K562 (cell line): ENCODE data around the gene HPCA. TPM values are rescaled to one million over a fixed set of nuclear protein-coding genes. Genes with fewer than 3 reads are reported as not detected.

Experiments used
- CEBPG ChIP-seq, 3 experiments: fragments of 200-800 bp in 1 of 3; sonication (Bioruptor generic) in 1 of 3; sonication (generic) in 1 of 3; formaldehyde crosslinking in 1 of 3; IDR thresholded peaks in 2 of 3; conservative IDR thresholded peaks in 1 of 3; 2 replicates each; pipeline versions ENCODE4 v1.6.1 to v1.8.0; 2016 to 2022; ENCODE audit warnings: missing compliant biosample characterization in 2 of 3, missing genetic modification characterization in 2 of 3, mild to moderate bottlenecking in 1 of 3, missing genetic modification reagents in 1 of 3
- HMGXB4 ChIP-seq: sonication (generic); formaldehyde crosslinking; IDR thresholded peaks from 2 replicates; pipeline ENCODE4 v1.8.1; 2023; ENCODE audit warnings: mild to moderate bottlenecking, missing genetic modification reagents
- MED1 ChIP-seq: sonication (generic); formaldehyde crosslinking; IDR thresholded peaks from 2 replicates; pipeline ENCODE4 v1.8.1; 2023; ENCODE audit warnings: missing genetic modification reagents, borderline replicate concordance
- MEF2A ChIP-seq: IDR thresholded peaks from 2 replicates; pipeline ENCODE4 v1.6.1; 2011; ENCODE audit warnings: low read depth, mild to moderate bottlenecking, low read length, moderate library complexity; ENCODE audit not compliant: control insufficient read depth
- MYNN ChIP-seq, 2 experiments: sonication (generic); formaldehyde crosslinking in 1 of 2; IDR thresholded peaks; 2 replicates each; pipeline versions ENCODE4 v1.5.0 to v1.6.1; 2016 to 2020; ENCODE audit warnings: antibody characterized with exemption in 1 of 2, missing genetic modification reagents in 1 of 2
- RHOXF2B ChIP-seq: fragments of 250-450 bp; sonication (Bioruptor Pico); conservative IDR thresholded peaks from 2 replicates; pipeline ENCODE4 v1.5.1; 2021
- SMARCE1 ChIP-seq: fragments of 450-650 bp; IDR thresholded peaks from 2 replicates; pipeline ENCODE4 v1.7.1; 2016; ENCODE audit warnings: mild to moderate bottlenecking
- SP2 ChIP-seq: IDR thresholded peaks from 2 replicates; pipeline ENCODE4 v1.6.1; 2011; ENCODE audit warnings: mild to moderate bottlenecking, low read depth, low read length, moderate library complexity; ENCODE audit not compliant: poor library complexity, severe bottlenecking; ENCODE audit errors: extremely low read depth
- SPI1 ChIP-seq: IDR thresholded peaks from 2 replicates; pipeline ENCODE4 v1.6.1; 2011; ENCODE audit warnings: low read depth, low read length, control low read depth, borderline replicate concordance
- TAF7 ChIP-seq: fragments of 450-650 bp; IDR thresholded peaks from 2 replicates; pipeline ENCODE4 v1.6.1; 2016; ENCODE audit warnings: missing genetic modification characterization, missing compliant biosample characterization
- U2AF1 ChIP-seq: fragments of 200-400 bp; formaldehyde crosslinking; optimal IDR thresholded peaks from 2 replicates; pipeline ENCODE3; 2017; ENCODE audit warnings: mild to moderate bottlenecking, low read depth, low read length, moderate library complexity
- ZNF347 ChIP-seq: fragments of 450-650 bp; formaldehyde crosslinking; IDR thresholded peaks from 2 replicates; pipeline ENCODE4 v1.4.0; 2020; ENCODE audit warnings: low read depth, mild to moderate bottlenecking, moderate library complexity
- ZNF445 ChIP-seq: fragments of 250-450 bp; sonication (Bioruptor Pico); IDR thresholded peaks from 2 replicates; pipeline ENCODE4 v1.4.0; 2020; ENCODE audit warnings: low read depth, mild to moderate bottlenecking, moderate library complexity
- ZSCAN32 ChIP-seq: fragments of 450-650 bp; formaldehyde crosslinking; IDR thresholded peaks from 2 replicates; pipeline ENCODE4 v1.4.0; 2020; ENCODE audit warnings: mild to moderate bottlenecking, moderate library complexity
- polyA plus RNA-seq, 8 experiments: library from polyadenylated mRNA; depleted of rRNA in 4 of 8; stranded (reverse) in 5 of 8; unstranded in 3 of 8; fragments of >200 nt; fragmentation: Nextera tagmentation in 2 of 8; fragmentation: Illumina TruSeq in 1 of 8; extraction: Ambion mirVana in 2 of 8; extraction: Trizol in 1 of 8; gene quantifications; 2 replicates each; pipeline versions ENCODE4 v1.2.1 to v1.2.3, GENCODE V29; 2011 to 2014; ENCODE audit warnings: inconsistent platforms in 1 of 8, missing spikeins in 1 of 8
- total RNA-seq, 7 experiments: library from RNA; depleted of rRNA in 6 of 7; stranded (reverse); fragments of >200 nt in 6 of 7; fragmentation: Illumina TruSeq in 2 of 7; extraction: Trizol in 2 of 7; gene quantifications; 2 replicates each; pipeline versions ENCODE4 v1.2.1 to v1.2.3, GENCODE V29; 2011 to 2021; ENCODE audit warnings: low replicate concordance in 1 of 7
- TF ChIP-seq, protein P1 (sequence below): fragments of 450-650 bp; IDR thresholded peaks from 2 replicates; pipeline ENCODE4 v1.6.1; 2017; ENCODE audit warnings: antibody characterized with exemption
- TF ChIP-seq, protein P2 (sequence below): fragments of 250-450 bp; sonication (Bioruptor Pico); IDR thresholded peaks from 2 replicates; pipeline ENCODE4 v1.5.1; 2021; ENCODE audit warnings: mild to moderate bottlenecking
- TF ChIP-seq, protein P3 (sequence below): sonication (generic); formaldehyde crosslinking; IDR thresholded peaks from 2 replicates; pipeline ENCODE4 v1.9.0; 2022; ENCODE audit warnings: mild to moderate bottlenecking, missing genetic modification reagents
- TF ChIP-seq, protein P4 (sequence below): fragments of 250-450 bp; sonication (Bioruptor Pico); IDR thresholded peaks from 2 replicates; pipeline ENCODE4 v1.9.0; 2021; ENCODE audit warnings: mild to moderate bottlenecking
- TF ChIP-seq, protein P5 (sequence below), 2 experiments: IDR thresholded peaks in 1 of 2; conservative IDR thresholded peaks in 1 of 2; 2 replicates each; pipeline ENCODE4 v1.6.1; 2016; ENCODE audit warnings: low read depth in 2 of 2, mild to moderate bottlenecking in 1 of 2, missing compliant biosample characterization in 1 of 2, missing genetic modification characterization in 1 of 2, moderate library complexity in 1 of 2

HPCA gene
- total and polyA plus RNA-seq, 9 of the 15 experiments (the other 6 are each of a cell fraction or from before 2014, with no cell fraction given): not detected

DNA sequence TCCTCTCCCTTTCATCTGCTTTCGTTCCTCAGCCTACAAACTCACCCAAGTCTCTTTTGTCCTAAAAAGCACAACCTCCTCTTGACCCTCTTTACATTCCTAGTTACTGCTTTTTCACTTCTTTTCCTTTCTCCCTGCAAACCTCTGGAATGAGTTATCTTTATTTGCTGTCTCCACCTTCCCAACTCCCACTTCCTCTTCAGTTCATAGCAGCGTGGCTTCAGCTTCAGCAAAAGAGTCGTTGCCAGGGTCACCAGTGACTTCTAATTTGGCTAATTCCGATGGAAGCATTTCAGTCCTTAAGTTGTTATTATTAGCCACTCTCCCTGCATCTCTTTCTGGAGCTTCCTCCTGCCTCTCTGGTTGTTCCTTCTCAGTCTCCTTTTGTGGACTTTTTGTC is 21.1 kb downstream of the HPCA start (continued):
- no peak for TF ChIP-seq HMGXB4
- TF ChIP-seq, protein P1, sequence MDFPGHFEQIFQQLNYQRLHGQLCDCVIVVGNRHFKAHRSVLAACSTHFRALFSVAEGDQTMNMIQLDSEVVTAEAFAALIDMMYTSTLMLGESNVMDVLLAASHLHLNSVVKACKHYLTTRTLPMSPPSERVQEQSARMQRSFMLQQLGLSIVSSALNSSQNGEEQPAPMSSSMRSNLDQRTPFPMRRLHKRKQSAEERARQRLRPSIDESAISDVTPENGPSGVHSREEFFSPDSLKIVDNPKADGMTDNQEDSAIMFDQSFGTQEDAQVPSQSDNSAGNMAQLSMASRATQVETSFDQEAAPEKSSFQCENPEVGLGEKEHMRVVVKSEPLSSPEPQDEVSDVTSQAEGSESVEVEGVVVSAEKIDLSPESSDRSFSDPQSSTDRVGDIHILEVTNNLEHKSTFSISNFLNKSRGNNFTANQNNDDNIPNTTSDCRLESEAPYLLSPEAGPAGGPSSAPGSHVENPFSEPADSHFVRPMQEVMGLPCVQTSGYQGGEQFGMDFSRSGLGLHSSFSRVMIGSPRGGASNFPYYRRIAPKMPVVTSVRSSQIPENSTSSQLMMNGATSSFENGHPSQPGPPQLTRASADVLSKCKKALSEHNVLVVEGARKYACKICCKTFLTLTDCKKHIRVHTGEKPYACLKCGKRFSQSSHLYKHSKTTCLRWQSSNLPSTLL: no peak
- peak; percentile 19; the same call in 1 of the 2 replicates for TF ChIP-seq SMARCE1
- peak; percentile 96 for TF ChIP-seq SPI1
- TF ChIP-seq, protein P2, sequence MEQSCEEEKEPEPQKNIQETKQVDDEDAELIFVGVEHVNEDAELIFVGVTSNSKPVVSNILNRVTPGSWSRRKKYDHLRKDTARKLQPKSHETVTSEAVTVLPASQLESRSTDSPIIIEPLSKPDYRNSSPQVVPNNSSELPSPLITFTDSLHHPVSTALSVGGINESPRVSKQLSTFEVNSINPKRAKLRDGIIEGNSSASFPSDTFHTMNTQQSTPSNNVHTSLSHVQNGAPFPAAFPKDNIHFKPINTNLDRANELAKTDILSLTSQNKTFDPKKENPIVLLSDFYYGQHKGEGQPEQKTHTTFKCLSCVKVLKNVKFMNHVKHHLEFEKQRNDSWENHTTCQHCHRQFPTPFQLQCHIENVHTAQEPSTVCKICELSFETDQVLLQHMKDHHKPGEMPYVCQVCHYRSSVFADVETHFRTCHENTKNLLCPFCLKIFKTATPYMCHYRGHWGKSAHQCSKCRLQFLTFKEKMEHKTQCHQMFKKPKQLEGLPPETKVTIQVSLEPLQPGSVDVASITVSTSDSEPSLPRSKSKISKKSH (CRISPR knock-in tag): no peak
- no peak for TF ChIP-seq U2AF1
- TF ChIP-seq, protein P3, sequence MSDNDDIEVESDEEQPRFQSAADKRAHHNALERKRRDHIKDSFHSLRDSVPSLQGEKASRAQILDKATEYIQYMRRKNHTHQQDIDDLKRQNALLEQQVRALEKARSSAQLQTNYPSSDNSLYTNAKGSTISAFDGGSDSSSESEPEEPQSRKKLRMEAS (CRISPR knock-in tag): no peak
- no peak for TF ChIP-seq CEBPG (CRISPR knock-in tag; IDR thresholded peaks at IDR 0.05)
- no peak for TF ChIP-seq CEBPG (tag; conservative IDR thresholded peaks at IDR 0.05 in 1 of 2, IDR thresholded peaks at IDR 0.05 in 1 of 2)
- TF ChIP-seq MEF2A: no peak
- no peak for TF ChIP-seq TAF7 (tag)
- TF ChIP-seq ZSCAN32 (CRISPR knock-in tag): no peak
- TF ChIP-seq, protein P4, sequence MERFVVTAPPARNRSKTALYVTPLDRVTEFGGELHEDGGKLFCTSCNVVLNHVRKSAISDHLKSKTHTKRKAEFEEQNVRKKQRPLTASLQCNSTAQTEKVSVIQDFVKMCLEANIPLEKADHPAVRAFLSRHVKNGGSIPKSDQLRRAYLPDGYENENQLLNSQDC (CRISPR knock-in tag): no peak
- no peak for TF ChIP-seq MED1 (CRISPR knock-in tag)
- no peak for TF ChIP-seq ZNF347 (CRISPR knock-in tag)
- no peak for TF ChIP-seq ZNF445
- TF ChIP-seq MYNN (IDR thresholded peaks at IDR 0.05): peak; percentile 100
- peak; percentile 97 for TF ChIP-seq MYNN (CRISPR knock-in tag; IDR thresholded peaks at IDR 0.05)
- no peak for TF ChIP-seq RHOXF2B (CRISPR knock-in tag)
- TF ChIP-seq SP2: no peak
- TF ChIP-seq, protein P5, sequence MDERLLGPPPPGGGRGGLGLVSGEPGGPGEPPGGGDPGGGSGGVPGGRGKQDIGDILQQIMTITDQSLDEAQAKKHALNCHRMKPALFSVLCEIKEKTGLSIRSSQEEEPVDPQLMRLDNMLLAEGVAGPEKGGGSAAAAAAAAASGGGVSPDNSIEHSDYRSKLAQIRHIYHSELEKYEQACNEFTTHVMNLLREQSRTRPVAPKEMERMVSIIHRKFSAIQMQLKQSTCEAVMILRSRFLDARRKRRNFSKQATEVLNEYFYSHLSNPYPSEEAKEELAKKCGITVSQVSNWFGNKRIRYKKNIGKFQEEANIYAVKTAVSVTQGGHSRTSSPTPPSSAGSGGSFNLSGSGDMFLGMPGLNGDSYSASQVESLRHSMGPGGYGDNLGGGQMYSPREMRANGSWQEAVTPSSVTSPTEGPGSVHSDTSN (CRISPR knock-in tag; IDR thresholded peaks at IDR 0.05; ENCODE audit: low read depth): no peak
- TF ChIP-seq, protein P5 (tag; conservative IDR thresholded peaks at IDR 0.05; ENCODE audit: low read depth): 0 out of 2 replicates have a peak, but pooled peaks have one; percentile 42
